HEK293 (cell line): ENCODE measurements around the gene IFITM1.
A peak's percentile ranks its signal among the peaks of the same experiment; 100 is the strongest.

Source experiments
- CTCF ChIA-PET: fragments of 350-600 bp; formaldehyde crosslinking; extraction: SDS; loops from one replicate; lab custom pipeline; 2021; ENCODE audit warnings: antibody characterized with exemption; lab: Yijun Ruan, JAX
- POLR2A ChIA-PET: fragments of 300-600 bp; formaldehyde crosslinking; extraction: SDS; loops from one replicate; lab custom pipeline; 2020; ENCODE audit warnings: antibody characterized with exemption, inconsistent platforms; lab: Yijun Ruan, JAX
- H3K27ac ChIP-seq: fragments of 200-500 bp; sonication (Bioruptor generic); 2 replicates; pipeline ENCODE4 v1.5.1; 2014; ENCODE audit warnings: low read depth, low read length, control low read depth, inconsistent platforms; ENCODE audit errors: extremely low read depth
- H3K36me3 ChIP-seq, 2 experiments: fragments of 200-500 bp in 1 of 2; sonication (Bioruptor generic) in 1 of 2; 1 replicate in 1 of 2; 2 replicates in 1 of 2; pipeline ENCODE4 v1.5.1; 2014 to 2017; ENCODE audit warnings: inconsistent platforms in 2 of 2, low read length in 2 of 2; ENCODE audit not compliant: control insufficient read depth in 2 of 2, insufficient read depth in 1 of 2
- H3K4me1 ChIP-seq: fragments of 200-500 bp; sonication (Bioruptor generic); 2 replicates; pipeline ENCODE4 v1.5.1; 2014; ENCODE audit warnings: mild to moderate bottlenecking, low read length, inconsistent platforms; ENCODE audit not compliant: control insufficient read depth, insufficient read depth
- H3K4me3 ChIP-seq: 2 replicates; pipeline ENCODE4 v1.5.1; 2011; ENCODE audit warnings: low read depth, mild to moderate bottlenecking, control low read depth, low read length, moderate library complexity
- H3K9me3 ChIP-seq: fragments of 200-500 bp; sonication (Bioruptor generic); 2 replicates; pipeline ENCODE4 v1.5.1; 2014; ENCODE audit warnings: low read depth, low read length, inconsistent platforms; ENCODE audit not compliant: control insufficient read depth, insufficient read depth
- EGR2 ChIP-seq: fragments of 450-650 bp; formaldehyde crosslinking; IDR thresholded peaks from 2 replicates; pipeline ENCODE4 v1.5.1; 2016; ENCODE audit warnings: low read depth, missing biosample characterization, missing genetic modification characterization
- HIC1 ChIP-seq: fragments of 450-650 bp; formaldehyde crosslinking; IDR thresholded peaks from 2 replicates; pipeline ENCODE4 v1.5.1; 2016; ENCODE audit warnings: missing biosample characterization, missing genetic modification characterization
- HOXA7 ChIP-seq: sonication (generic); formaldehyde crosslinking; IDR thresholded peaks from 2 replicates; pipeline ENCODE4 v1.8.1; 2022; ENCODE audit warnings: missing genetic modification reagents, borderline replicate concordance
- OSR2 ChIP-seq: fragments of 450-650 bp; formaldehyde crosslinking; IDR thresholded peaks from 2 replicates; pipeline ENCODE4 v1.5.1; 2016; ENCODE audit warnings: missing biosample characterization, missing genetic modification characterization
- OVOL3 ChIP-seq: fragments of 450-650 bp; formaldehyde crosslinking; IDR thresholded peaks from 2 replicates; pipeline ENCODE4 v1.5.1; 2016; ENCODE audit warnings: missing biosample characterization, missing genetic modification characterization
- PBX3 ChIP-seq: sonication (generic); formaldehyde crosslinking; IDR thresholded peaks from 2 replicates; pipeline ENCODE4 v1.8.1; 2022; ENCODE audit warnings: mild to moderate bottlenecking, moderate library complexity, missing genetic modification reagents
- REST ChIP-seq: fragments of 450-650 bp; formaldehyde crosslinking; IDR thresholded peaks from 2 replicates; pipeline ENCODE4 v1.5.1; 2016; ENCODE audit warnings: missing biosample characterization, missing genetic modification characterization
- SCRT2 ChIP-seq: fragments of 450-650 bp; formaldehyde crosslinking; IDR thresholded peaks from 2 replicates; pipeline ENCODE4 v1.5.1; 2016; ENCODE audit warnings: missing biosample characterization, missing genetic modification characterization
- TCF7L2 ChIP-seq: IDR thresholded peaks from 2 replicates; pipeline ENCODE4 v1.6.1; 2011; ENCODE audit warnings: low read depth, mild to moderate bottlenecking, inconsistent platforms, low read length, moderate library complexity, borderline replicate concordance
- ZBTB48 ChIP-seq: fragments of 450-650 bp; formaldehyde crosslinking; IDR thresholded peaks from 2 replicates; pipeline ENCODE4 v1.5.1; 2016; ENCODE audit warnings: missing biosample characterization, missing genetic modification characterization
- ZEB2 ChIP-seq: fragments of 450-650 bp; formaldehyde crosslinking; IDR thresholded peaks from 2 replicates; pipeline ENCODE4 v1.5.1; 2016; ENCODE audit warnings: missing biosample characterization, missing genetic modification characterization
- ZFP69B ChIP-seq: fragments of 450-650 bp; formaldehyde crosslinking; IDR thresholded peaks from 2 replicates; pipeline ENCODE4 v1.5.1; 2016; ENCODE audit warnings: missing biosample characterization, missing genetic modification characterization
- ZNF114 ChIP-seq: fragments of 450-650 bp; formaldehyde crosslinking; IDR thresholded peaks from 2 replicates; pipeline ENCODE4 v1.5.0; 2017; ENCODE audit warnings: missing biosample characterization, missing genetic modification characterization
- ZNF184 ChIP-seq: fragments of 450-650 bp; IDR thresholded peaks from 2 replicates; pipeline ENCODE4 v1.5.1; 2018; ENCODE audit warnings: missing biosample characterization, mild to moderate bottlenecking, missing genetic modification characterization
- ZNF202 ChIP-seq: fragments of 450-650 bp; formaldehyde crosslinking; IDR thresholded peaks from 2 replicates; pipeline ENCODE4 v1.5.1; 2016; ENCODE audit warnings: missing biosample characterization, missing genetic modification characterization, borderline replicate concordance
- ZNF223 ChIP-seq: fragments of 450-650 bp; formaldehyde crosslinking; IDR thresholded peaks from 2 replicates; pipeline ENCODE4 v1.5.1; 2016; ENCODE audit warnings: missing biosample characterization, missing genetic modification characterization
- ZNF248 ChIP-seq: fragments of 450-650 bp; formaldehyde crosslinking; IDR thresholded peaks from 2 replicates; pipeline ENCODE4 v1.5.1; 2017; ENCODE audit warnings: missing biosample characterization, missing genetic modification characterization
- ZNF324 ChIP-seq: fragments of 450-650 bp; formaldehyde crosslinking; IDR thresholded peaks from 2 replicates; pipeline ENCODE4 v1.5.1; 2016; ENCODE audit warnings: missing biosample characterization, missing genetic modification characterization
- ZNF362 ChIP-seq: fragments of 450-650 bp; formaldehyde crosslinking; IDR thresholded peaks from 2 replicates; pipeline ENCODE4 v1.5.1; 2016; ENCODE audit warnings: missing biosample characterization, missing genetic modification characterization
- ZNF654 ChIP-seq: fragments of 450-650 bp; formaldehyde crosslinking; IDR thresholded peaks from 2 replicates; pipeline ENCODE4 v1.5.1; 2016; ENCODE audit warnings: low read depth, missing biosample characterization, missing genetic modification characterization
- ZNF704 ChIP-seq: fragments of 450-650 bp; formaldehyde crosslinking; IDR thresholded peaks from 2 replicates; pipeline ENCODE4 v1.5.1; 2016; ENCODE audit warnings: missing biosample characterization, missing genetic modification characterization
- ZNF791 ChIP-seq: fragments of 450-650 bp; formaldehyde crosslinking; IDR thresholded peaks from 2 replicates; pipeline ENCODE4 v1.5.1; 2016; ENCODE audit warnings: missing biosample characterization, missing genetic modification characterization
- ZNF830 ChIP-seq: fragments of 450-650 bp; IDR thresholded peaks from 2 replicates; pipeline ENCODE4 v1.5.0; 2018; ENCODE audit warnings: missing biosample characterization, missing genetic modification characterization, low read depth, mild to moderate bottlenecking, moderate library complexity
- ZSCAN16 ChIP-seq: fragments of 450-650 bp; formaldehyde crosslinking; IDR thresholded peaks from 2 replicates; pipeline ENCODE4 v1.5.1; 2016; ENCODE audit warnings: missing biosample characterization, missing genetic modification characterization
- ZSCAN30 ChIP-seq: fragments of 450-650 bp; IDR thresholded peaks from 2 replicates; pipeline ENCODE4 v1.5.1; 2018; ENCODE audit warnings: missing biosample characterization, mild to moderate bottlenecking, missing genetic modification characterization, moderate library complexity

Gene IFITM1

GRCh38 chr11:304915-305843 is 8.7 kb upstream of the IFITM1 start:
- Histone ChIP-seq H3K4me3 (no peak overlapping the region), H3K36me3 (no peaks in the 10 kb centered on the region), H3K27ac (no peak overlapping the region), H3K9me3 (no peaks in the 10 kb centered on the region), H3K4me1 (no peaks in the 10 kb centered on the region)
- TF ChIP-seq ZNF791 (no peak), EGR2 (tag by site-specific recombination) (no peak), ZSCAN30 (tag by site-specific recombination) (no peak), ZNF184 (tag by site-specific recombination) (no peak), ZNF362 (tag by site-specific recombination) (peak; percentile 69; the same call in 1 of the 2 replicates), ZNF248 (no peak), OSR2 (tag by site-specific recombination) (no peak), ZNF114 (tag by site-specific recombination) (no peak), ZNF654 (tag by site-specific recombination) (peak; percentile 14; the same call in 1 of the 2 replicates), ZNF830 (tag by site-specific recombination) (no peak), HOXA7 (CRISPR knock-in tag) (no peak)
- POLR2A ChIA-PET, result interaction anchor here (0.9 to 1.5 kb wide), 2 partner anchors 50 kb away, joined by 3 read pairs; no protein-coding TSS in a partner anchor
- CTCF ChIA-PET, result interaction anchor here (0.6 to 4.2 kb wide), 17 partner anchors 10 to 144 kb away, joined by 3 to 30 read pairs (median 5); partner anchors contain the start of gene PGGHG

- ChIA-PET POLR2A (interaction anchor here (1.5 kb wide), 1 partner anchor 50 kb away, joined by 3 read pairs; no protein-coding TSS in a partner anchor), CTCF (interaction anchor here (0.8 to 4.2 kb wide), 16 partner anchors 11 to 143 kb away, joined by 3 to 30 read pairs (median 6); no protein-coding TSS in a partner anchor)
- no peak overlapping the region for H3K27ac ChIP-seq
- no peaks in the 10 kb centered on the region for H3K36me3 ChIP-seq
- TF ChIP-seq ZNF202 (tag by site-specific recombination) (no peak), HIC1 (no peak), ZNF223 (no peak), SCRT2 (tag by site-specific recombination) (no peak), ZSCAN16 (tag by site-specific recombination) (no peak), TCF7L2 (no peak), ZFP69B (tag by site-specific recombination) (no peak), ZBTB48 (tag by site-specific recombination) (no peak), ZEB2 (tag by site-specific recombination) (no peak), OVOL3 (tag by site-specific recombination) (no peak), ZNF324 (no peak), REST (tag by site-specific recombination) (no peak), ZNF704 (no peak), PBX3 (CRISPR knock-in tag) (no peak)
- H3K9me3 ChIP-seq, result no peaks in the 10 kb centered on the region
- H3K4me1 ChIP-seq, result no peaks in the 10 kb centered on the region
- no peak overlapping the region for H3K4me3 ChIP-seq
Observed at GRCh38 chr11:305844-306211, 8.0 kb upstream of the IFITM1 start.
